GM13976 (cell line): ENCODE results near the gene CASZ1.

ENCODE experiments used
- DNase-seq: peaks from one replicate; pipeline ENCODE4 v3.0.0; 2012; ENCODE audit warnings: low spot score
- CTCF ChIP-seq: IDR thresholded peaks from 2 replicates; pipeline ENCODE4 v1.5.1; 2012; ENCODE audit warnings: borderline replicate concordance, mild to moderate bottlenecking; ENCODE audit not compliant: insufficient read depth; ENCODE audit errors: extremely low read depth, missing control alignments, control extremely low read depth
- in situ Hi-C: fragments of 300-500 bp; cut with MboI; formaldehyde crosslinking; loops from one replicate; pipeline ENCODE4 v1.12.0; 2022; ENCODE audit warnings: low sequenced_read_pairs, mixed read lengths, inconsistent platforms; ENCODE audit not compliant: unreplicated experiment

Gene CASZ1

DNA sequence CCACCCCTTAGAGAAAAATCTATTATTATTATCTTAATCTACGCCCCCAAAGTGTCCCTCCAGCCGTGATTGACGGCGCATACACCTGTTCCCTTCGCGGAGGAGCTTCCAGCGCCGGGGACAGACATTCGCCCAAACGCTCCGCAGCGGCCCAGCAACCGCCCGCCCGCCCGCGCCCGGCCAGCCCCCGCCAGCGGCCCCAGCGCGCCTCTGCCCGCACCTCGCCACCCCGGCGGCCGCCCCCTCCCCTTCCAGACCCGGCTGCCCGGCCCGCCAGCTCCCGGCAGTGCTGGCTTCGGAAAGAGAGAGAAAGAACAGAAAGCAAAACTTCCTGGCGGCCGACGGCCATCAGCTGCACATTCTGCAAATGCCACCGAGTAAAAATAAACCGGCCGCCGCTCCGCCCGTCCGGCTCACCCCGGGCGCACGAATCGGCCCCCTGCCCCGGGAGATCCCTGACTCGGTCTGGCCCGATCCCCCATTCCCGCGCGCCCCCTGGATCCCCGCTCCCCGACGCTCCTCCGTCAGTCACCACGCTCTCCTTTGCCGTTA lies 1.6 kb downstream of the CASZ1 start:
- in situ Hi-C loops, result no loop called here
- DNase-seq, result peak; percentile 58
- TF ChIP-seq CTCF, result no peak

DNA sequence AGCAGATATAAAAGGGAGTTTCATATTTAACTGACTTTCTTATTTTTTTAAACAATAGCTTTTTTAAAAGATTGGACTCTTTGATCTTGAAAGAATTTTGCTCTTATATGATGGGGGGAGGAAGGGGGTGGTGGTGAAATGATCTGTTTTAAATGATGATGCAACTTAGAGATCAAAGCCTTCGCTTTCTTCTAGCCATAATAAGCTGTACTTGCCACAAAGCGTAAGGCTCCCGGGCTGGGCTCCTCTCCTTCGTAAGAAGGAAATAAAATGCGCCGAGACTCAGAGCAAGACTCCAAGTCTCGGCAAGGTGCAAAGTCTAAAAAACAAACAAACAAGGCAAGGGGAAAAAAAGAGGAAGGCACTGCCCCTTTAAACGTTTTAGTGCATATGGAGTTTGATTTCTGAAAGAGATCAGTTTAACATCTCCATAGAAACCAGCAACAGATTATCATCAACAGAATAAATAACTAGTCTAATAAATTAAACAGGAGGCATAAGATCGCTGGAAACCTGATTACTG lies 3.3 kb downstream of the CASZ1 start:
- in situ Hi-C loops, result no loop called here
- no peak for TF ChIP-seq CTCF
- DNase-seq, result no peak

- no peak for TF ChIP-seq CTCF
- in situ Hi-C loops, result no loop called here
- no peak for DNase-seq
These were observed 5.1 kb downstream of the CASZ1 start for GRCh38 chr1:10791105-10791951.

GRCh38 chr1:10789803-10790702 lies 6.4 kb downstream of the CASZ1 start:
- no peak for DNase-seq
- in situ Hi-C loops, result no loop called here
- TF ChIP-seq CTCF, result no peak

DNA sequence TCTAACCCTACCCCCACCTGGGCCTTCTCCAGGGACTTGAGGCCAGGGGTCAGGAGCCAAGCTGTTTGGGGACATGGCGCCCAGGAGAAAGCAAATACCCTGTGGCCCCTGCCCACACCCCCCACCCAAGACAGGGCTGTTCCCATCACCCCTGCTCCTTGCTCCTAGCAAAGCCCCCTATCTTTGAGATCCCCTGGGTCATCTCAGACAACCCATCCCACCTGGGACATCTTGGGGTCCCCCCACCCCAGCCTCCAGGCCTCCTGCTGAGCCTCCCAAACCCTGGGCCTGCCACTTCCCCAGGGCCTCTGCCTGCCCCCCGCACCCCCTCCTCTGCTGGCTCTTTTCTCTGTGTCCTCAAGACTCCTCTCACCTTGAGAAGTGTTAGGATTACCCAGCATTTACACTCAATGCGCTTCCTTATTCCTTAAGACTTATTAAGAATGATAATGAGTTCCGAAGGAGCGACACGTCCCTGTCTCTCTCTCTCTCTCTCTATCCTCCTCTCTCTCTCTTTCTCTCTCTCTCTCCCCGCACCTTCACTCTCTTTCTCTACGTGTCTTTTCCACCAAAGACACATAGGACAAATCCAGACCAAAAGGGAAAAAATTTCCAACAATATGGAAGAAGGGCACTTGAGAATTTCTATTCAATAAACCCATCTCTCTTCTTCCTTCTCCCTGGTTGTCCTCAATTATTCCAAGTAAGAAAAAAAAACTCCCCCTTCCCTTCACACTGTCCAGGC lies 7.2 kb downstream of the CASZ1 start:
- in situ Hi-C loops, result no loop called here
- TF ChIP-seq CTCF, result no peak
- no peak for DNase-seq

- no peak for TF ChIP-seq CTCF
- no peak for DNase-seq
- in situ Hi-C loops, result no loop called here
These were observed 7.8 kb downstream of the CASZ1 start for GRCh38 chr1:10788592-10789006.
